Fibroblast of lung (primary cell): ENCODE results near the gene SHANK1. TPM values are rescaled to one million over a fixed set of nuclear protein-coding genes. Genes with fewer than 3 reads are reported as not detected.
A peak's percentile ranks its signal among the peaks of the same experiment; 100 is the strongest.

Source experiments
- DNase-seq, 2 donors: peaks; one replicate each; pipeline versions ENCODE4 v3.0.0 to v3.0.0-alpha.2; 2010; ENCODE audit warnings: low read depth in 2 of 2
- H2AFZ ChIP-seq: 2 replicates; pipeline ENCODE4 v1.5.1; 2012; ENCODE audit warnings: low read length, control low read depth, inconsistent platforms
- H3K27ac ChIP-seq: 2 replicates; pipeline ENCODE4 v1.5.1; 2011; ENCODE audit warnings: low read length, control low read depth; ENCODE audit not compliant: insufficient read depth
- H3K27me3 ChIP-seq: 2 replicates; pipeline ENCODE4 v1.5.1; 2011; ENCODE audit warnings: mild to moderate bottlenecking, low read length; ENCODE audit not compliant: control insufficient read depth, insufficient read depth
- H3K36me3 ChIP-seq: 2 replicates; pipeline ENCODE4 v1.5.1; 2011; ENCODE audit warnings: low read length; ENCODE audit not compliant: control insufficient read depth, insufficient read depth
- H3K4me1 ChIP-seq: 2 replicates; pipeline ENCODE4 v1.5.1; 2011; ENCODE audit warnings: low read length; ENCODE audit not compliant: control insufficient read depth, insufficient read depth; ENCODE audit errors: extremely low read depth
- H3K4me2 ChIP-seq: 2 replicates; pipeline ENCODE4 v1.5.1; 2011; ENCODE audit warnings: low read length, control low read depth; ENCODE audit not compliant: insufficient read depth; ENCODE audit errors: extremely low read depth
- H3K4me3 ChIP-seq, 4 experiments: fragments of 200-600 bp in 1 of 4; sonication (generic) in 1 of 4; replicated peaks in 1 of 4; 2 replicates each; pipeline ENCODE4 v1.5.1; 2011 to 2016; ENCODE audit warnings: low read length in 4 of 4, low read depth in 3 of 4, mild to moderate bottlenecking in 3 of 4, control low read depth in 2 of 4, inconsistent platforms in 1 of 4, mixed read lengths in 1 of 4; ENCODE audit not compliant: insufficient read depth in 1 of 4; ENCODE audit errors: control extremely low read depth in 1 of 4
- H3K79me2 ChIP-seq: 2 replicates; pipeline ENCODE4 v1.5.1; 2012; ENCODE audit warnings: mild to moderate bottlenecking, low read length, inconsistent platforms; ENCODE audit not compliant: control insufficient read depth, insufficient read depth
- H3K9ac ChIP-seq: 2 replicates; pipeline ENCODE4 v1.5.1; 2011; ENCODE audit warnings: mild to moderate bottlenecking, low read length, control low read depth; ENCODE audit not compliant: insufficient read depth
- H3K9me3 ChIP-seq: 2 replicates; pipeline ENCODE4 v1.5.1; 2012; ENCODE audit warnings: low read depth, low read length; ENCODE audit not compliant: control insufficient read depth, insufficient read depth
- H4K20me1 ChIP-seq: 2 replicates; pipeline ENCODE4 v1.5.1; 2011; ENCODE audit warnings: low read length; ENCODE audit not compliant: control insufficient read depth, insufficient read depth; ENCODE audit errors: extremely low read depth
- CTCF ChIP-seq, 2 donors: IDR thresholded peaks in 1 of 2; conservative IDR thresholded peaks in 1 of 2; 1 replicate in 1 of 2; 2 replicates in 1 of 2; pipeline ENCODE4 v1.5.1; 2011 to 2012; ENCODE audit warnings: low read length in 2 of 2, control low read depth in 1 of 2, inconsistent platforms in 1 of 2, low read depth in 1 of 2, mild to moderate bottlenecking in 1 of 2
- EZH2 ChIP-seq: IDR thresholded peaks from 2 replicates; pipeline ENCODE4 v1.5.1; 2012; ENCODE audit warnings: low read length, control low read depth, mild to moderate bottlenecking; ENCODE audit errors: missing control alignments
- polyA plus RNA-seq, 2 donors: library from polyadenylated mRNA; depleted of rRNA in 1 of 2; stranded (reverse) in 1 of 2; unstranded in 1 of 2; fragments of >200 nt; gene quantifications; 2 replicates each; pipeline ENCODE4 v1.2.1, GENCODE V29; 2011 to 2012; ENCODE audit warnings: missing spikeins in 1 of 2
- total RNA-seq: library from RNA; depleted of rRNA; stranded (reverse); fragments of >200 nt; gene quantifications from 2 replicates; pipeline ENCODE4 v1.2.1, GENCODE V29; 2014

The SHANK1 gene
- total and polyA plus RNA-seq, 2 donors (not counting 1 experiment from before 2014, with no cell fraction given) = 1.4 to 7.9 TPM

DNA sequence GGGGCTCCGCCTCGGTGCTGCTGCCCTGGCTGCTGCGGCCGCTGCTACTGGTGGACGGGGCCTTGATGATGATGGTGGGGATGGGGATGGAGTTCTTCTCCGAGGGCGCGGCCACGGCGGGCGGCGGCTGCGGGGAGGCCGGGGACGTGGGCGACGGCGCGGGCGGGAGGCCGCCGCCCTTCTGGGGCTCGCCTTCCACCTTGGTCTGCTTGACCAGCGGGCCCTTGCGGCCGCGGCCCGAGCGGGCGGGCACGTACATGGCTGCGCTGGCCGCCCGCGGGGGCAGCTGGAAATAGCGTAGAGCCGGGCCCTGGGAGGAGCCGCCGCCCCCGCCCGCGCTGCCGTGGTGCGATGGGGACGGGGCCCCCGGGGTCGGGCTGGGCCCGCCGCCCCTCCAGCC is 51.2 kb downstream of the SHANK1 start:
- Histone ChIP-seq H3K9ac (no peak overlapping the region), H2AFZ (no peak overlapping the region), H3K36me3 (no peaks in the 10 kb centered on the region), H3K4me1 (no peaks in the 10 kb centered on the region), H3K4me2 (no peak overlapping the region), H3K79me2 (no peaks in the 10 kb centered on the region), H3K4me3 (no peak overlapping the region), H3K27ac (no peak overlapping the region), H3K27me3 (peaks cover 18% of the 10 kb centered on the region), H4K20me1 (no peaks in the 10 kb centered on the region), H3K9me3 (no peaks in the 10 kb centered on the region)
- no peak for DNase-seq
- TF ChIP-seq EZH2 (no peak), CTCF (conservative IDR thresholded peaks at IDR 0.05 in 1 of 2, IDR thresholded peaks at IDR 0.05 in 1 of 2; ENCODE audit: low read depth in 1 of 2, low read length in 2 of 2) (no peak)

DNA sequence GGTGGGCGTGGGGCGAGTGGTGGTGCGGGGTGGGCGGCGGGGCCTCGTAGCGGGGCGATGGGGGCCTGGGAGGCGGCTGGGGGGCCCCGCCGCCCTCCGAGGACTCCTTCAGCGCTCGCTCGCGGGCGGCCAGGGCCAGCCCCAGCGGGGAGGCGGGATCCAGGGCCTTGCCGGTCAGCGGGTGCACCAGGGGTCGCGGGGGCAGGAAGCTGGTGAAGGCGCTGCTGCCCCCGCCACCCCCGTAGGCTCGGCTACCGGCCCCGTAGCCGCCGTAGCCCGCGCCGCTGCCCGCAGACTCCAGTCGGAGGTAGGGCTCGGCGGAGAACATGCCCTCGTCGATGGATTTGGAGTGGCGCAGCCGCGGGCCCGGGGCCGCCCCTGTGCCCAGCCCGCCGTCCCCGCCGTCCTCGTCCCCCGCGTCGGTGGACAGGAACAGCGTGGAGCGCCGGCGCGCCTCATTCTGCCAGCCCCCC is 51.8 kb downstream of the SHANK1 start:
- H3K9me3 ChIP-seq = no peaks in the 10 kb centered on the region
- peaks cover 18% of the 10 kb centered on the region for H3K27me3 ChIP-seq
- H4K20me1 ChIP-seq = no peaks in the 10 kb centered on the region
- no peak overlapping the region for H3K4me2 ChIP-seq
- no peak overlapping the region for H2AFZ ChIP-seq
- H3K79me2 ChIP-seq = no peaks in the 10 kb centered on the region
- H3K36me3 ChIP-seq = no peaks in the 10 kb centered on the region
- H3K4me3 ChIP-seq = no peak overlapping the region
- H3K4me1 ChIP-seq = no peaks in the 10 kb centered on the region
- no peak for DNase-seq
- no peak overlapping the region for H3K9ac ChIP-seq
- no peak overlapping the region for H3K27ac ChIP-seq
- TF ChIP-seq CTCF (conservative IDR thresholded peaks at IDR 0.05 in 1 of 2, IDR thresholded peaks at IDR 0.05 in 1 of 2; ENCODE audit: low read depth in 1 of 2, low read length in 2 of 2) (no peak), EZH2 (peak; percentile 89)

GRCh38 chr19:50667177-50667758 is 52.3 kb downstream of the SHANK1 start:
- no peak overlapping the region for H3K27ac ChIP-seq
- no peak overlapping the region for H3K9ac ChIP-seq
- no peaks in the 10 kb centered on the region for H3K36me3 ChIP-seq
- no peaks in the 10 kb centered on the region for H4K20me1 ChIP-seq
- no peak overlapping the region for H2AFZ ChIP-seq
- no peaks in the 10 kb centered on the region for H3K79me2 ChIP-seq
- no peaks in the 10 kb centered on the region for H3K9me3 ChIP-seq
- H3K4me3 ChIP-seq = no peak overlapping the region
- H3K4me1 ChIP-seq = no peaks in the 10 kb centered on the region
- no peak for DNase-seq
- H3K4me2 ChIP-seq = no peak overlapping the region
- no peak for TF ChIP-seq CTCF (conservative IDR thresholded peaks at IDR 0.05 in 1 of 2, IDR thresholded peaks at IDR 0.05 in 1 of 2; ENCODE audit: low read depth in 1 of 2, low read length in 2 of 2)
- TF ChIP-seq EZH2 = peak; percentile 21
- H3K27me3 ChIP-seq = peaks cover 18% of the 10 kb centered on the region
